ENCODE data around the gene LMAN2.

LMAN2 gene

GRCh38 chr5:177372034-177372896 is 20.8 kb upstream of the LMAN2 start:
- no peak for TF ChIP-seq CTCF (IDR thresholded peaks at IDR 0.05; ENCODE audit: low read depth, low read length, missing control alignments)
- DNase-seq (ENCODE audit: low read depth): no peak
- H3K4me3 ChIP-seq (ENCODE audit: low read depth, low read length): no peak overlapping the region

- H3K4me3 ChIP-seq (ENCODE audit: low read depth, low read length): no peak overlapping the region
- no peak for TF ChIP-seq CTCF (IDR thresholded peaks at IDR 0.05; ENCODE audit: low read depth, low read length, missing control alignments)
- DNase-seq (ENCODE audit: low read depth): no peak
Measured at GRCh38 chr5:177371120-177372033, 19.9 kb upstream of the LMAN2 start.

GRCh38 chr5:177370488-177371119 is 19.1 kb upstream of the LMAN2 start:
- DNase-seq (ENCODE audit: low read depth): no peak
- TF ChIP-seq CTCF (IDR thresholded peaks at IDR 0.05; ENCODE audit: low read depth, low read length, missing control alignments): peak; percentile 5
- H3K4me3 ChIP-seq (ENCODE audit: low read depth, low read length): no peak overlapping the region

GRCh38 chr5:177369645-177370440 is 18.4 kb upstream of the LMAN2 start:
- no peak for DNase-seq (ENCODE audit: low read depth)
- H3K4me3 ChIP-seq (ENCODE audit: low read depth, low read length): no peak overlapping the region
- TF ChIP-seq CTCF (IDR thresholded peaks at IDR 0.05; ENCODE audit: low read depth, low read length, missing control alignments): no peak

- H3K4me3 ChIP-seq (ENCODE audit: low read depth, low read length): no peak overlapping the region
- DNase-seq (ENCODE audit: low read depth): no peak
- TF ChIP-seq CTCF (IDR thresholded peaks at IDR 0.05; ENCODE audit: low read depth, low read length, missing control alignments): peak; percentile 84
Measured at GRCh38 chr5:177368869-177369644, 17.6 kb upstream of the LMAN2 start.
